Suprapubic skin (tissue), 4 donors: ENCODE measurements around the gene EIF2AK2. TPM values are rescaled to one million over a fixed set of nuclear protein-coding genes. Genes with fewer than 3 reads are reported as not detected.

Experiments
- DNase-seq, 2 donors: peaks; one replicate each; pipeline ENCODE4 v3.0.0-alpha.2; 2019; ENCODE audit warnings: low spot score in 2 of 2
- H3K27ac ChIP-seq: fragments of 200-600 bp; sonication (generic); one replicate; pipeline ENCODE4 v1.5.1; 2019
- H3K27me3 ChIP-seq: fragments of 200-600 bp; sonication (generic); one replicate; pipeline ENCODE4 v1.5.1; 2019
- H3K36me3 ChIP-seq: fragments of 200-600 bp; sonication (generic); one replicate; pipeline ENCODE4 v1.5.1; 2019
- H3K4me1 ChIP-seq: fragments of 200-600 bp; sonication (generic); one replicate; pipeline ENCODE4 v1.5.1; 2019
- H3K4me3 ChIP-seq: fragments of 200-600 bp; sonication (generic); one replicate; pipeline ENCODE4 v1.5.1; 2019; ENCODE audit warnings: mild to moderate bottlenecking
- H3K9me3 ChIP-seq: fragments of 200-600 bp; sonication (generic); one replicate; pipeline ENCODE4 v1.5.1; 2019
- EP300 ChIP-seq: sonication (generic); formaldehyde crosslinking; IDR thresholded peaks from one replicate; pipeline ENCODE4 v1.6.1; 2017; ENCODE audit warnings: antibody characterized with exemption
- POLR2A ChIP-seq, 2 donors: fragments of 450-650 bp; IDR thresholded peaks; one replicate each; pipeline ENCODE4 v1.6.1; 2017; ENCODE audit warnings: antibody characterized with exemption in 2 of 2, mild to moderate bottlenecking in 2 of 2, moderate library complexity in 2 of 2
- POLR2AphosphoS5 ChIP-seq, 3 donors: sonication (generic); formaldehyde crosslinking; IDR thresholded peaks; one replicate each; pipeline ENCODE4 v1.6.1; 2017; ENCODE audit warnings: antibody characterized with exemption in 3 of 3
- WGBS: methylation state at CpG from one replicate; pipeline ENCODE4 v1.1.5; 2018; 5-methylcytosine and 5-hydroxymethylcytosine counted together
- total RNA-seq, 4 donors: library from RNA; depleted of rRNA; stranded (reverse); fragments of >200 nt; gene quantifications; one replicate each; pipeline ENCODE4 v1.1.0, GENCODE V29; 2016
- TF ChIP-seq, protein P1 (sequence below), 2 donors: fragments of 200-600 bp in 1 of 2; fragments of 450-650 bp in 1 of 2; sonication (generic) in 1 of 2; IDR thresholded peaks; one replicate each; pipeline ENCODE4 v1.5.1; 2016 to 2019; ENCODE audit warnings: antibody characterized with exemption in 2 of 2, mild to moderate bottlenecking in 1 of 2, moderate library complexity in 1 of 2

Gene EIF2AK2
- total RNA-seq, 4 donors from 2014 or later = 6.5 to 10.8 (median 9.1) TPM

DNA sequence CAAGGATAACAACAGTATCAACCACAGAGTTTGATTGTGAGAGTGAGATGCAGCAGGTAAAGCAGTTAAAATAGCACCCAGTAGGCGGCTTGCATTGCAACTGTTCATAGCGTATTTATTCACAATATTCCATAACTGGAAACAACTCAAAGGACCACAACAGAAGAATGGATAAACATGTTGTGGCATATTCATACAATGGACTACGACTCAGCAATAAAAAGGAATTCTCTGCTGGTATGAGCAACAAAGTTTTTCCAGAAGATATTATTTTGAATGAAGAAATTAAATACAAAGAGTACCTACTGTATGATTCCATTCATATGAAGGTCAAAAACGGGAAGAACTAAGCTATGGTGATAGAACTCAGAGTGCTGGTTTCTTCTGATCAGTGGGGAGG lies 47.3 kb downstream of the EIF2AK2 start:
- TF ChIP-seq, protein P1, sequence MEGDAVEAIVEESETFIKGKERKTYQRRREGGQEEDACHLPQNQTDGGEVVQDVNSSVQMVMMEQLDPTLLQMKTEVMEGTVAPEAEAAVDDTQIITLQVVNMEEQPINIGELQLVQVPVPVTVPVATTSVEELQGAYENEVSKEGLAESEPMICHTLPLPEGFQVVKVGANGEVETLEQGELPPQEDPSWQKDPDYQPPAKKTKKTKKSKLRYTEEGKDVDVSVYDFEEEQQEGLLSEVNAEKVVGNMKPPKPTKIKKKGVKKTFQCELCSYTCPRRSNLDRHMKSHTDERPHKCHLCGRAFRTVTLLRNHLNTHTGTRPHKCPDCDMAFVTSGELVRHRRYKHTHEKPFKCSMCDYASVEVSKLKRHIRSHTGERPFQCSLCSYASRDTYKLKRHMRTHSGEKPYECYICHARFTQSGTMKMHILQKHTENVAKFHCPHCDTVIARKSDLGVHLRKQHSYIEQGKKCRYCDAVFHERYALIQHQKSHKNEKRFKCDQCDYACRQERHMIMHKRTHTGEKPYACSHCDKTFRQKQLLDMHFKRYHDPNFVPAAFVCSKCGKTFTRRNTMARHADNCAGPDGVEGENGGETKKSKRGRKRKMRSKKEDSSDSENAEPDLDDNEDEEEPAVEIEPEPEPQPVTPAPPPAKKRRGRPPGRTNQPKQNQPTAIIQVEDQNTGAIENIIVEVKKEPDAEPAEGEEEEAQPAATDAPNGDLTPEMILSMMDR (IDR thresholded peaks at IDR 0.05) = no peak
- TF ChIP-seq POLR2A (IDR thresholded peaks at IDR 0.05) (no peak), EP300 (no peak), POLR2AphosphoS5 (IDR thresholded peaks at IDR 0.05) (no peak)
- no peaks in the 10 kb centered on the region for H3K4me1 ChIP-seq
- H3K36me3 ChIP-seq = peaks cover 55% of the 10 kb centered on the region
- H3K27ac ChIP-seq = no peak overlapping the region
- WGBS = 93% methylated on average over 4 of the region's 4 CpGs
- no peaks in the 10 kb centered on the region for H3K27me3 ChIP-seq
- DNase-seq = no peak
- no peaks in the 10 kb centered on the region for H3K9me3 ChIP-seq
- no peak overlapping the region for H3K4me3 ChIP-seq

DNA sequence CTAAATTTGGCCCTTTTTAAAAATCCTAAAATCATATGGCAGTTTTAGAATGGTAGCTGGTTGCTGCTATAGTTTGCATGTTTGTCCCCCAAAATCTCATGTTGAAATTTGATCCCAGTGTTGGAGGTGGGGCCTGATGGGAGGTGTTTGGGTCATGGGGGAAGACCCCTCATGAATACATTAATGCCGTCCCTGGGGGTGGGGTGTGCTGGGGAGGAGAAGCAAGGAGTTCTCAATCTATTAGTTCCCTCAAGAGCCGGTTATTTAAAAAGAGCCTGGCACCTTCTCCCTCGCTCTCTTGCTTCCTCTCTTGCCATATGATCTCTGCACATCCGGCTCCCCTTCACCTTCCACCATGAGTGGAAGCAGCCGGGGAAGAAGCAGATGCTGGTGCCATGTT lies 51.6 kb downstream of the EIF2AK2 start:
- no peak for DNase-seq
- Histone ChIP-seq H3K27ac (no peak overlapping the region), H3K4me3 (no peak overlapping the region), H3K9me3 (no peaks in the 10 kb centered on the region), H3K36me3 (peaks cover 71% of the 10 kb centered on the region), H3K27me3 (no peaks in the 10 kb centered on the region), H3K4me1 (no peaks in the 10 kb centered on the region)
- WGBS = 90% methylated on average over 5 of the region's 5 CpGs
- TF ChIP-seq, protein P1 (IDR thresholded peaks at IDR 0.05) = no peak
- TF ChIP-seq EP300 = no peak
- no peak for TF ChIP-seq POLR2A (IDR thresholded peaks at IDR 0.05)
- no peak for TF ChIP-seq POLR2AphosphoS5 (IDR thresholded peaks at IDR 0.05)

DNA sequence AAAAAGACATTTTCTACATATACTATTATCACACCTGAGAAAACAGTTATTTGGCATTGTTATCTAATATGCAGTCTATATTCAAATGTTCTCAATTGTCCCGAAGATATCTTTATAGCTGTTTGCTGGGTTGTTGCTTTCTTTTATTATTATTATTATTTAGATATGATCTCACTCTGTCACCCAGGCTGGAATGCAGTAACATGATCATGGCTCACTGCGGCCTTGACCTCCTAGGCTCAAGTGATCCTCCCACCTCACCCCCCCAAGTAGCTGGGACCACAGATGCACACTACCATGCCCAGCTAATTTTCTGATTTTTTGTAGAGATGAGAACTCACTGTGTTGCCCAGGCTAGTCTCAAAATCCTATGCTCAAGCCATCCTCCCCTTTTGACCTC lies 52.6 kb downstream of the EIF2AK2 start:
- TF ChIP-seq EP300 (no peak), POLR2A (IDR thresholded peaks at IDR 0.05) (no peak), POLR2AphosphoS5 (IDR thresholded peaks at IDR 0.05) (no peak)
- TF ChIP-seq, protein P1 (IDR thresholded peaks at IDR 0.05) = no peak
- no peaks in the 10 kb centered on the region for H3K9me3 ChIP-seq
- H3K4me1 ChIP-seq = no peaks in the 10 kb centered on the region
- H3K27me3 ChIP-seq = no peaks in the 10 kb centered on the region
- H3K4me3 ChIP-seq = no peak overlapping the region
- no peak overlapping the region for H3K27ac ChIP-seq
- no peak for DNase-seq
- 97% methylated on average over 2 of the region's 2 CpGs for WGBS
- H3K36me3 ChIP-seq = peaks cover 71% of the 10 kb centered on the region

DNA sequence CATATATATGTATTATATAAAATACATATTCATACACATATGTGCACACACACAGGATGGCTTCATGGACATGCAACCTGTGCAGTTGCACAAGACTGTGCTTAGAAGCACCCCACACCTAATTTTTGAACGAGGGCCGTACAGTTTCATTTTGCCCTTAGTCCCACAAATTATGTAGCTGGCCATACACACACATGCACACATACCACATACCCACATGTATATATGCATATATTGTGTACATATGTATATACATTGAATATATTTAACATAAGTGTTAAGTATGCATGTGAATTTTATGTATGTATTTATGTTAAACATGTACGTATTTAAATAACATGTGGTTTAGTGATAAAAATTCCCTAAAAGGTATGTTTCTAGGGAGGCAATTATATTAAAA lies 54.2 kb downstream of the EIF2AK2 start:
- no peaks in the 10 kb centered on the region for H3K4me1 ChIP-seq
- H3K27me3 ChIP-seq = no peaks in the 10 kb centered on the region
- no peak overlapping the region for H3K4me3 ChIP-seq
- H3K9me3 ChIP-seq = no peaks in the 10 kb centered on the region
- TF ChIP-seq, protein P1 (IDR thresholded peaks at IDR 0.05) = no peak
- TF ChIP-seq POLR2A (IDR thresholded peaks at IDR 0.05) = no peak
- no peak for TF ChIP-seq POLR2AphosphoS5 (IDR thresholded peaks at IDR 0.05)
- no peak for TF ChIP-seq EP300
- H3K36me3 ChIP-seq = peaks cover 55% of the 10 kb centered on the region
- DNase-seq = no peak
- 92% methylated on average over 3 of the region's 3 CpGs for WGBS
- no peak overlapping the region for H3K27ac ChIP-seq

DNA sequence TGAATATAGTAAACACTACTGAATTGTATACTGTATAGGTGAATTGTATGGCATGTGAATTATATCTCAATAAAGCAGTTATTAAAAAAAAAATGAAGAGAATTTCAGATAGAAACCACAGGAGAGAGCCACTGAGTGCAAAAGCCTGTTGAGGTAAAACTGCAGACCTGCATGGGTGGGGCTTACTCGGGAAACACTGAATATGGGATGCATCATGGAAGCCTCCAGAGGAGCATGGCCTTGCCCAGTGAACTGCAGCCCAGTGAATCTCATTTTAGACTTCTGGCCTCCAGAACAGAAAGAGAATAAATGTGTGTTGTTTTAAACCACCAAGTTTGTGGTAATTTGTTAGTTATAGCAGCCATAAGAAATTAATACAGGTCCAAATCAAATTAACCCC lies 56.7 kb downstream of the EIF2AK2 start:
- peaks cover 51% of the 10 kb centered on the region for H3K36me3 ChIP-seq
- TF ChIP-seq POLR2AphosphoS5 (IDR thresholded peaks at IDR 0.05) (no peak), POLR2A (IDR thresholded peaks at IDR 0.05) (no peak), EP300 (no peak)
- TF ChIP-seq, protein P1 (IDR thresholded peaks at IDR 0.05) = no peak
- no peaks in the 10 kb centered on the region for H3K4me1 ChIP-seq
- H3K27ac ChIP-seq = no peak overlapping the region
- DNase-seq = no peak
- no peaks in the 10 kb centered on the region for H3K9me3 ChIP-seq
- no peak overlapping the region for H3K4me3 ChIP-seq
- WGBS = 70% methylated on average over 1 of the region's 1 CpG
- H3K27me3 ChIP-seq = no peaks in the 10 kb centered on the region
